Muscle layer of duodenum (tissue), 2 donors: ENCODE results near the gene ANKHD1.
A peak's percentile ranks its signal among the peaks of the same experiment; 100 is the strongest.

Experiments
- H3K27ac ChIP-seq: one replicate; pipeline ENCODE4 v1.7.0; 2013; ENCODE audit warnings: mild to moderate bottlenecking, low read length
- H3K27me3 ChIP-seq: one replicate; pipeline ENCODE4 v1.7.0; 2013; ENCODE audit warnings: low read depth, mild to moderate bottlenecking, control low read depth, low read length
- H3K36me3 ChIP-seq, 2 donors: one replicate each; pipeline ENCODE4 v1.7.0; 2013; ENCODE audit warnings: low read length in 2 of 2, control low read depth in 1 of 2, mild to moderate bottlenecking in 1 of 2; ENCODE audit not compliant: insufficient read depth in 2 of 2, control insufficient read depth in 1 of 2
- H3K4me1 ChIP-seq, 2 donors: one replicate each; pipeline ENCODE4 v1.7.0; 2013; ENCODE audit warnings: low read length in 2 of 2, mild to moderate bottlenecking in 2 of 2, control low read depth in 1 of 2, moderate library complexity in 1 of 2; ENCODE audit not compliant: insufficient read depth in 2 of 2, control insufficient read depth in 1 of 2
- H3K4me3 ChIP-seq, 2 donors: one replicate each; pipeline ENCODE4 v1.7.0; 2013; ENCODE audit warnings: low read length in 2 of 2, low read depth in 1 of 2, mild to moderate bottlenecking in 1 of 2
- H3K9me3 ChIP-seq, 2 donors: one replicate each; pipeline ENCODE4 v1.7.0; 2013; ENCODE audit warnings: low read length in 2 of 2, control low read depth in 1 of 2, mild to moderate bottlenecking in 1 of 2; ENCODE audit not compliant: control insufficient read depth in 1 of 2
- donor health status: healthy.

ANKHD1 gene

DNA sequence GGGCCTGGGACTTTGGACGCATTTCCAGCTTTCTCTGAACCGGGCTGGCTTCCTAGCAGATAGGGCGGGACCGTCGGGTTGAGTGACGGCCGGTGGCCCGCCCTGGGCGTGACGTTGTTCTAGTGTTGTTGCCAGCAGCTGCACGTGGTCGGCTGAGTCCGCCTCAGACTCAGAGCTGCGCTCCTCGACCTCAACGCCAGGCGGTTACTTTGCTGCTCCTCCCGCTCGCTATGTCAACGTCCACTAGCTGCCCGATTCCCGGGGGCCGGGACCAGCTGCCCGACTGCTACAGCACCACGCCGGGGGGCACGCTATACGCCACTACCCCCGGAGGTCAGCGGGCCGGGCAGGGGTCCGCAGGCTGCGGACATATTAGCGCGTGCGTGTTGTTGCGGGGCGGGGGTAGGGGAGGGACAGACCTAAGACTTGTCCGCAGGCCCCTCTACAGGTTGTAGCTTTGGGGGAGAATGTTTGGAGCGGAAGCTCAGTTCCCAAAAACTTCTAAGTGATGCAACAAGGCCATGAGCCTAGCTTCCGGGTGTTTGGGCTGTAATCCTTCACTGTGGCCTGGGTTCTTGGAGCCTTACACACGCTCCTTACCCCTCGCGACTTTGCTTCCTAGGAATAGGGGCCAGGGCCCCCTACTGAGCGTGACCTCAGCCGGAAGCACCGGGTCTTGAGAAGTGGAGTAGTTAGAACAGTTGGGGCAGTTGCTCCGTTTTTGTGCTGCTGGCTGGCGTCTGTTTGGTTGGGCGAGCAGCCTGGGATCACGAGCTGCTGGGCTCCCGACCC lies 146.1 kb downstream of the ANKHD1 start, which contains the start of gene EIF4EBP3:
Gene EIF4EBP3 (plus strand): TSS at position 155 of the 792 bp plus-strand sequence. CDS start 76 bp downstream, at position 231.
- Histone ChIP-seq H3K4me3 (peak within 1 kb of the TSS; percentile 60 to 65), H3K36me3 (peaks cover 32 to 49% of the 10 kb centered on the region in 2 donors), H3K4me1 (peaks cover 30 to 34% of the 10 kb centered on the region in 2 donors), H3K9me3 (no peaks in the 10 kb centered on the region), H3K27me3 (no peaks in the 10 kb centered on the region), H3K27ac (peak within 1 kb of the TSS; percentile 94)

DNA sequence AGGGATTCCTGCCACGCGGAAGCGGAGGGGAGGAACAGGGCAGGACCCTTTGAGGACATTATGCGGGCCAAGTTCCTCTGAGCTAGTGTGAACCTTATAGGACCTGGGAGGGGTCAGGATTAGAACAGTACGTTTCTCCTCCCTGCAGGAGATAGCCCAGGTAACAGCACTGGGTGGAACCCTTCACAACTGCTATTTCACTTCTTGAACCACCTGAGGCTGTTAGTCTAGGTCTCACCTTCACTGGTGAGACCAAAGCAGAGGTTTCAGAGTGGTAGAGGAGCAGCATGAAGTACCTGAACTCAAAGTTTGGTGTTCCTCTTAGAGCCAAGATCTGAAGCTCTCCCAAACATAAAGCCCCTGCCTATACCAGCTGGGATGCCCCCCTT lies 146.7 kb downstream of the ANKHD1 start:
- Histone ChIP-seq H3K27me3 (no peaks in the 10 kb centered on the region), H3K27ac (peak overlapping the region; percentile 94), H3K4me1 (peaks cover 30 to 34% of the 10 kb centered on the region in 2 donors), H3K36me3 (peaks cover 29 to 44% of the 10 kb centered on the region in 2 donors), H3K9me3 (no peaks in the 10 kb centered on the region), H3K4me3 (peak overlapping the region; percentile 60 to 65)

DNA sequence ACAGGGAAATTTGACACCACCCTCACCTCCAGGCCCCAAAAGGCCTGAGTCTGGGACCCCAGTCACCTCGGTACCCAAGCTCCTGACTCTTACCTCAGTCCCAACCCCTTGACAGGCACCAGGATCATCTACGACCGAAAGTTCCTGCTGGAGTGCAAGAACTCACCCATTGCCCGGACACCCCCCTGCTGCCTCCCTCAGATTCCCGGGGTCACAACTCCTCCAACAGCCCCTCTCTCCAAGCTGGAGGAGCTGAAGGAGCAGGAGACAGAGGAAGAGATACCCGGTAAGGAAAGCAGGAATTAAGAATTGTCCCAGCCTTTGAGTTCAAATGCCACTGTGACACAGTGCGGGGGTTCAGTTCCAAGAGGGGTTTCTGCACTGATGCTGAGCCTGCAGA lies 147.2 kb downstream of the ANKHD1 start:
- H3K9me3 ChIP-seq, result no peaks in the 10 kb centered on the region
- H3K36me3 ChIP-seq, result peaks cover 29 to 39% of the 10 kb centered on the region in 2 donors
- H3K4me1 ChIP-seq, result peaks cover 30 to 34% of the 10 kb centered on the region in 2 donors
- peak overlapping the region; percentile 94 for H3K27ac ChIP-seq
- H3K4me3 ChIP-seq, result peak overlapping the region in 1 of 2 donors; percentile 65
- H3K27me3 ChIP-seq, result no peaks in the 10 kb centered on the region

DNA sequence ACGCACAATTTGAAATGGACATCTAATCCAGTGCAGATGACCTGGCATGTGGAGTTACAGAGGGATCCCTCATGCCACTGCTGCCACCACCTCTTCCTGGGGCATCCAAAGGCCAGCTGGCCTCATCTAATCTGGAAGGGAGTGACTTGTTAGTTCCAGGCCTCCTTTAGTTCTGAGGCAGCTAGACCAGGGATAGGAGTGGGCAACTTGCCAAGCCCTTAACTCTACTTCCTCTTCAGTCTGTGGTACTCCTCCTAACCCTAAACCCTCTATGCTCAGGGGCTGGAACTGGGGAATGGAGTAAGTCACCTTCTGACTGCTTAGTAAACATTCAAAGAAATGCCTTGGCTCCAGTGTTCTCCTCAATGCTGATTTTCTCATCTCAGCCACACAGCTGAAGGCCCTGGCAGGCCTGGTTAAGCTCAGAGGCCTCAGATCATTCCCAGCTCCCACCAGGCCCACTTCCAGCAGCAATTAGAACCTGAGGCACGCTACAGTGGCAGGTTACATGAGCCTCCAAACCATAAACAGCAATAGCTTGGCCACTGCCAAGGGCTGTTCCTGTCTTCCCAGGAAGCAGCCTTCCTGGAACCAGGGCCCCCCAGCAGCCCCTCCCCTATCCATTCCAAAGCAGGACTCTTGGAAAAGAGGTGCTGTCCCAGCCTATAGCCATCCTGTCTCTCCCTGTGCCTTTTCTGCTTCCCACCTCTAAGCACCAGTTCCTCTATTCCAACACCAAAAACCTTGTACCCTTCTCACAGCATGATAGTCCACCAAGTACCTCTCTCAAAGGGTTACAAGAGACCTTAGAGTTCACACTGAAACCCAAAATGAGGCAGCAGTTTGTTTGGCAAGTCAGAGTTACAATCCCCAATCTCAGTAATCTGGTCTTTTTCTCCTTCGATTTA lies 147.9 kb downstream of the ANKHD1 start:
- H3K36me3 ChIP-seq, result peaks cover 27 to 33% of the 10 kb centered on the region in 2 donors
- no peaks in the 10 kb centered on the region for H3K27me3 ChIP-seq
- H3K9me3 ChIP-seq, result no peaks in the 10 kb centered on the region
- H3K27ac ChIP-seq, result peak overlapping the region; percentile 94
- H3K4me3 ChIP-seq, result peak overlapping the region in 1 of 2 donors; percentile 65
- peaks cover 30 to 34% of the 10 kb centered on the region in 2 donors for H3K4me1 ChIP-seq

DNA sequence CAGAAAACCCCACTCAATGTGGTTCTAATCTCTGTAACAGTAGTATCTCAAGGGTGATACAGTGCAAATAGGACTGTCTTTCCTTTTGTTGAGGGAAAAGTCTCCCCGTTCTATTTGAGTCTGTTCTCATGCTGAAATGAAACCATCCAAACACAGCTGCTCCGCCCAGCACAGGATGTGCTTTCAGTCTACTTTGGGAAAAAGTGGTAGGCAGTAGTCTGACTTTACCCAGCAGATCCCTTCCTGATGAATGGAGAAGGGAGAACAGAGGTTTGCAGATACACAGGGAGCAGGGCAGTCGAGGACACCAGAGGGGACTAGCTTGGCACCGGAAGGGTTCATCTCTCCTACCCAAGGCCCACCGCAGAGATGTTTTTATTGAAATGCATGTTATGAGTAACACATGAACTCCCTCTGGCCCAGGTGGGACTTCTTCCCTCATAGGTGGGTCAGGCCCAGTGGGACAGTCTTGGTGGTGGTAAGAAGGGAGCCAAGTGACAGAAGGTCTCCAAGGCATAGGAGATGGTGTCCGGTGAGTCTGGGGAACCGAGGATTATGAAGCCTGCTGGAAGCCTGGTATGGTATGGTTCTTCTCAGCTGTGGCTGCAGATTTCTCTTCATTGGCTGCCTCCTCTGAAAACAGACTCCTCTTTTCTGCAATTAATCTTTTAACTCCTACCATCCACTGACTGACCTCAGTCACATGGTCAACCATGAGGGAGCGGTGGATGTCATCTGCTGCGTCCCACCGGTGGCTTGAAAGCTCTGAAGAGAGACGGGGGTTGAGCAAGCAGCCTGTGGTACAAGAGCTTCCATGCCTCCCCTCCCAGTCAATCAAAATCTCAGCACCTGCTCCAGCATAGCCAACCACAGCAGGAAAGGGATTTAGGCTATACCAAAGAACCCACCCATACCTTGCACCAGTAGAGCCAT lies 148.8 kb downstream of the ANKHD1 start:
- Histone ChIP-seq H3K27ac (peak overlapping the region; percentile 94), H3K27me3 (no peaks in the 10 kb centered on the region), H3K4me3 (peak overlapping the region in 1 of 2 donors; percentile 30), H3K4me1 (peaks cover 30 to 36% of the 10 kb centered on the region in 2 donors), H3K9me3 (no peaks in the 10 kb centered on the region), H3K36me3 (peaks cover 23 to 28% of the 10 kb centered on the region in 2 donors)

DNA sequence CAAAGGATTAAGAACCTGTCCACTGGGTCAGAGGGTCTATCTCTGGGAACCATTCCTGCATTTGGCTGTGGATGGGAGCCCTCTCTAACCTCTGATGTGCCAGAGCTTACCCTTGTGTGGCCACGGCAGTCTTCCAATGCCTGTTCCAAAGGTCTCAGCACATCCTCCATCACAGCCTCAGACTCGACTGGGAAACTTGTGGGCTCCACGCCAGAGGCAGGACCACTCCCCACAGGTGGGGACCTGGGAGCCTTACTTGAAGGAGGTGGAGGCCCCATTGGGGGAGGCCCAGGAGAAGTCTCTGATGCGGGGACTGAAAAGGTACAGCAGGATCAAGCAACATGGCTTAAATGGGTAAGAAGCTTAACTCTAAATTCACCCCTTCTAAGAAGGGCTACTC lies 150.2 kb downstream of the ANKHD1 start:
- H3K27me3 ChIP-seq, result no peaks in the 10 kb centered on the region
- H3K27ac ChIP-seq, result peak overlapping the region; percentile 3
- H3K4me3 ChIP-seq, result no peak overlapping the region
- H3K9me3 ChIP-seq, result no peaks in the 10 kb centered on the region
- H3K36me3 ChIP-seq, result peaks cover 23 to 28% of the 10 kb centered on the region in 2 donors
- H3K4me1 ChIP-seq, result peaks cover 37 to 41% of the 10 kb centered on the region in 2 donors

DNA sequence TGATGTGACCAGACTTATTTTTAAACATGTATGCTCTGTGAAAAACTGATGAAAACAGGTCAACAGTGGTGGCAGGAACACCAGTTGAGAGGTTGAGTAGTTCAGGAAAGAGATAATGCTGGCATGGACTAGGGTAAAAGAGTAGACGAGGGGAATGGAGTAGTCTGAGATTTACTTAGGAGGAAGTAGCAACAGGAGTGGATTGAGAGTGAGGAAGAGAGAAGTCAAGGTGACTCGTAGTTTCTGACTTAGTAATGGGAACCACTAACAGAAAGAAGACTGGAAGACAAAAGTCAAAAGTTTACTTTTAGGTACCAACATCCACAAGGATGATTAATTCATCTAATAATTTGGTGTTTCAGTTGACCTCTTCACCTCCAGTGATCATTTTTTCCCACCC lies 152.0 kb downstream of the ANKHD1 start:
- Histone ChIP-seq H3K36me3 (peaks cover 23 to 25% of the 10 kb centered on the region in 2 donors), H3K27ac (peak overlapping the region; percentile 14), H3K4me1 (peaks cover 23 to 28% of the 10 kb centered on the region in 2 donors)

DNA sequence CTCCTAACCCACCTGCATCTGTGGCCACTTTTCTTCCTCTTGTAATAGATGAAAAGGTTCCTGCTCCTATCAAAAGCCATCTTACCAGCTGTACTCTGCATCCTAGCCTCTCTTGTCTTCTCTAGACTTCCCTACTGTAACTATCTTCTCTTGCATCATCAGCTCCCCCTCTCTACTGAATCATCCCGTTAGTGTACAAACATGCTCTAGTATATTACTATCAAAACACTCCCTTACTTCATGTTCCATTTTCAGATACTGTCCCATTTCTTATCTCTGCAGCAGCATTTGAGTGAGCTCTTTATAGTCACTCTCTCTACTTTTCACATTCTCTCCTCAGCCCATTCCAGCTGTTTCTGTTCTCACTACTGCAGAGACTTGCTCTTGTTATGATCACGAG lies 152.8 kb downstream of the ANKHD1 start:
- H3K36me3 ChIP-seq, result peaks cover 23 to 26% of the 10 kb centered on the region in 2 donors
- H3K27me3 ChIP-seq, result no peaks in the 10 kb centered on the region
- H3K9me3 ChIP-seq, result no peaks in the 10 kb centered on the region
- peaks cover 15 to 20% of the 10 kb centered on the region in 2 donors for H3K4me1 ChIP-seq
- H3K27ac ChIP-seq, result no peak overlapping the region
- no peak overlapping the region for H3K4me3 ChIP-seq

More for the DNA sequence above, 152.0 kb downstream of the ANKHD1 start:
- Histone ChIP-seq H3K27me3 (no peaks in the 10 kb centered on the region), H3K9me3 (no peaks in the 10 kb centered on the region), H3K4me3 (no peak overlapping the region)

DNA sequence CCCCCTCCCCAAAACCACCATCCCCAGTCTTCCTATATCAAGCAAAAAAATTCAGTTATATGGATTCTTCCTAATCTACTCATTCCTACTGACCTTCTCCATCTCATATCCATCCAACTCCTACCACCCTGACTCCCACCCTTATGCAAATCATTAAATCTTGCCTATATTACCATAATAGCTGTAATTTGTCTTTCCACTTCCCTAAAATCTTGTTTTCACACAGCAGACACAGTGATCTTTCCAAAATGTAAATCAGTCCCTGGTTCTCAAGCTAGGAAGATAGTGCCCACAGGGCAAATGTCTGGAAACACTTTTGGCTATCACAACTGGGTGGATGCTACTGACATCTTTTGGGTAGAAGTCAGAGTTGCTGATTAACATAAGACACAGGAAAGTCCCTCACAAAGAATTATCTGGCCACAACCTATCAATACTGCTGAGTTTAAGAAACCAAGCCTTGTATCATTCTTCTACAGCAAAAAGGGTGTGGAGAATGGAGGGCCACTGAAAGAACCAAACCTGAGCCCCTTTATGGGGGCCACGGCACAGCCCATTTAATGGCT lies 154.2 kb downstream of the ANKHD1 start:
- peak overlapping the region; percentile 96 for H3K27ac ChIP-seq
- H3K9me3 ChIP-seq, result no peaks in the 10 kb centered on the region
- peaks cover 12 to 24% of the 10 kb centered on the region in 2 donors for H3K36me3 ChIP-seq
- H3K27me3 ChIP-seq, result no peaks in the 10 kb centered on the region
- peak overlapping the region; percentile 78 to 94 for H3K4me3 ChIP-seq
- peaks cover 11 to 14% of the 10 kb centered on the region in 2 donors for H3K4me1 ChIP-seq

DNA sequence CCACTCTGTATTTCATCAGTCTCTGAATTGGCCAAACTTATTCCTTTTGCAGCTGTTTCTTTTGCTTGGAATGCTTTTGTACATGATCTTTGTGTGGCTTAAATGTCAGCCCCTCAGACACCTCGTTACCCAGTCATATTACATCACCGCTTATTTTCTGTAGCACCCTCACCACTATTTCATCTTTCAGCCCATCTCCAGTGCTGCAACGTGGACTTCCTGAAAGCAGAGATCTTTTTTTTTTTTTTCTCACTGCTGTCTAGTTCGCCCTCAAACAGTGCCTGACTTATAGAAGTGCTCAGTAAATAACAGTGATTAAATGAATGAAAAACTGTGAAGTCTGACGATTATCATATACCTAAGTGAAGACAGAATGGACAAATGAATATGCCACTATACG lies 154.8 kb downstream of the ANKHD1 start:
- Histone ChIP-seq H3K27ac (peak overlapping the region; percentile 96), H3K36me3 (peaks cover 14 to 23% of the 10 kb centered on the region in 2 donors), H3K4me1 (peaks cover 11 to 14% of the 10 kb centered on the region in 2 donors), H3K9me3 (no peaks in the 10 kb centered on the region), H3K4me3 (peak overlapping the region; percentile 78 to 94), H3K27me3 (no peaks in the 10 kb centered on the region)
